ENCODE results near the gene CCSER1. TPM values are rescaled to one million over a fixed set of nuclear protein-coding genes. Genes with fewer than 3 reads are reported as not detected.

CCSER1 gene
- total RNA-seq, 2 experiments from 2014 or later = not detected

GRCh38 chr4:91031761-91032160, 904.6 kb downstream of the CCSER1 start:
- ChIA-PET POLR2A (no interaction called here), CTCF (ENCODE audit: unreplicated experiment) (no interaction called here)
- no peaks in the 10 kb centered on the region for H4K20me1 ChIP-seq (ENCODE audit: insufficient read depth, low read length)
- intact Hi-C loops (cut with micrococcal nuclease; ENCODE audit: unreplicated experiment) = no loop called here
- H3K4me3 ChIP-seq (ENCODE audit: low read depth, low read length, poor library complexity, severe bottlenecking) = no peak overlapping the region
- no peak for TF ChIP-seq EZH2phosphoT487 (IDR thresholded peaks at IDR 0.05; ENCODE audit: borderline replicate concordance, low read depth, low read length)
- TF ChIP-seq, protein P1, sequence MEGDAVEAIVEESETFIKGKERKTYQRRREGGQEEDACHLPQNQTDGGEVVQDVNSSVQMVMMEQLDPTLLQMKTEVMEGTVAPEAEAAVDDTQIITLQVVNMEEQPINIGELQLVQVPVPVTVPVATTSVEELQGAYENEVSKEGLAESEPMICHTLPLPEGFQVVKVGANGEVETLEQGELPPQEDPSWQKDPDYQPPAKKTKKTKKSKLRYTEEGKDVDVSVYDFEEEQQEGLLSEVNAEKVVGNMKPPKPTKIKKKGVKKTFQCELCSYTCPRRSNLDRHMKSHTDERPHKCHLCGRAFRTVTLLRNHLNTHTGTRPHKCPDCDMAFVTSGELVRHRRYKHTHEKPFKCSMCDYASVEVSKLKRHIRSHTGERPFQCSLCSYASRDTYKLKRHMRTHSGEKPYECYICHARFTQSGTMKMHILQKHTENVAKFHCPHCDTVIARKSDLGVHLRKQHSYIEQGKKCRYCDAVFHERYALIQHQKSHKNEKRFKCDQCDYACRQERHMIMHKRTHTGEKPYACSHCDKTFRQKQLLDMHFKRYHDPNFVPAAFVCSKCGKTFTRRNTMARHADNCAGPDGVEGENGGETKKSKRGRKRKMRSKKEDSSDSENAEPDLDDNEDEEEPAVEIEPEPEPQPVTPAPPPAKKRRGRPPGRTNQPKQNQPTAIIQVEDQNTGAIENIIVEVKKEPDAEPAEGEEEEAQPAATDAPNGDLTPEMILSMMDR (conservative IDR thresholded peaks at IDR 0.05; ENCODE audit: low read length) = no peak
- no peak overlapping the region for H2AFZ ChIP-seq (ENCODE audit: low read length)
- no peak overlapping the region for H3K4me2 ChIP-seq (ENCODE audit: low read length)
- H3K4me1 ChIP-seq (ENCODE audit: insufficient read depth, low read length, poor library complexity, severe bottlenecking) = no peaks in the 10 kb centered on the region
- H3K36me3 ChIP-seq (ENCODE audit: insufficient read depth, low read length) = no peaks in the 10 kb centered on the region
- no TSS peak for BruUV-seq (replicated peaks)
- H3K27ac ChIP-seq (ENCODE audit: low read depth, low read length, poor library complexity, severe bottlenecking) = no peak overlapping the region
- H3K9me3 ChIP-seq (ENCODE audit: low read length) = no peaks in the 10 kb centered on the region
- H3K79me2 ChIP-seq (ENCODE audit: insufficient read depth, low read depth, low read length) = no peaks in the 10 kb centered on the region
- H3K9me2 ChIP-seq (ENCODE audit: insufficient read depth, low read length) = no peaks in the 10 kb centered on the region
- DNase-seq (ENCODE audit: low spot score) = no peak

GRCh38 chr4:91032725-91033445, 905.7 kb downstream of the CCSER1 start:
- Histone ChIP-seq H3K36me3 (ENCODE audit: insufficient read depth, low read length) (no peaks in the 10 kb centered on the region), H3K9me2 (ENCODE audit: insufficient read depth, low read length) (no peaks in the 10 kb centered on the region), H2AFZ (ENCODE audit: low read length) (no peak overlapping the region), H3K4me2 (ENCODE audit: low read length) (no peak overlapping the region), H3K79me2 (ENCODE audit: insufficient read depth, low read depth, low read length) (no peaks in the 10 kb centered on the region), H3K9me3 (ENCODE audit: low read length) (no peaks in the 10 kb centered on the region), H3K4me3 (ENCODE audit: low read depth, low read length, poor library complexity, severe bottlenecking) (no peak overlapping the region), H3K4me1 (ENCODE audit: insufficient read depth, low read length, poor library complexity, severe bottlenecking) (no peaks in the 10 kb centered on the region), H3K27ac (ENCODE audit: low read depth, low read length, poor library complexity, severe bottlenecking) (no peak overlapping the region), H4K20me1 (ENCODE audit: insufficient read depth, low read length) (no peaks in the 10 kb centered on the region)
- POLR2A ChIA-PET = no interaction called here
- TF ChIP-seq, protein P1 (conservative IDR thresholded peaks at IDR 0.05; ENCODE audit: low read length) = no peak
- TF ChIP-seq EZH2phosphoT487 (IDR thresholded peaks at IDR 0.05; ENCODE audit: borderline replicate concordance, low read depth, low read length) = no peak
- CTCF ChIA-PET (ENCODE audit: unreplicated experiment) = no interaction called here
- intact Hi-C loops (cut with micrococcal nuclease; ENCODE audit: unreplicated experiment) = no loop called here
- no TSS peak for BruUV-seq (replicated peaks)
- DNase-seq (ENCODE audit: low spot score) = no peak

DNA sequence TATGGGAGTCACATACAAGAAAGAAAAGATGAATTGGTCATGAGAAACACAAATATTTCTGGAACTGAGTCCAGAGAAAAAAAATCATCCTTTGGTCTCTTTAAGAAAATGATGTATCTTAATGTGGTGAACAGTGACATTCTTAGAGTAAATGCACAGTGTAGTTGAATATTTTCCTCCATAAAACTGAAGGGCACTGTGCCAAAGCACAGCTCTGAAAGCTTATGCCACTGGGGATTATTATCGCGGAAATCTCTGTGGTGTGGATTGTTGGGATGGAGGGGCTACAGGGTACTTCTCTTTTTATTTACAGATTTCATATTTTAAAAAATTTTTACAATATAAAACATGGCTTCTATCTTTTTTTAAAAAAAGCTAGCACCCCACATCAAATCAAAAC, 908.1 kb downstream of the CCSER1 start:
- Histone ChIP-seq H4K20me1 (ENCODE audit: insufficient read depth, low read length) (no peaks in the 10 kb centered on the region), H3K79me2 (ENCODE audit: insufficient read depth, low read depth, low read length) (no peaks in the 10 kb centered on the region), H3K36me3 (ENCODE audit: insufficient read depth, low read length) (no peaks in the 10 kb centered on the region), H3K9me2 (ENCODE audit: insufficient read depth, low read length) (no peaks in the 10 kb centered on the region), H3K9me3 (ENCODE audit: low read length) (no peaks in the 10 kb centered on the region), H3K27ac (ENCODE audit: low read depth, low read length, poor library complexity, severe bottlenecking) (no peak overlapping the region), H2AFZ (ENCODE audit: low read length) (no peak overlapping the region), H3K4me3 (ENCODE audit: low read depth, low read length, poor library complexity, severe bottlenecking) (no peak overlapping the region), H3K4me1 (ENCODE audit: insufficient read depth, low read length, poor library complexity, severe bottlenecking) (no peaks in the 10 kb centered on the region), H3K4me2 (ENCODE audit: low read length) (no peak overlapping the region)
- ChIA-PET CTCF (ENCODE audit: unreplicated experiment) (no interaction called here), POLR2A (interaction anchor here (1.2 kb wide), 1 partner anchor 17 kb away, joined by 3 read pairs; no protein-coding TSS in a partner anchor)
- DNase-seq (ENCODE audit: low spot score) = no peak
- TF ChIP-seq EZH2phosphoT487 (IDR thresholded peaks at IDR 0.05; ENCODE audit: borderline replicate concordance, low read depth, low read length) = no peak
- TF ChIP-seq, protein P1 (conservative IDR thresholded peaks at IDR 0.05; ENCODE audit: low read length) = no peak
- BruUV-seq (replicated peaks) = no TSS peak
- intact Hi-C loops (cut with micrococcal nuclease; ENCODE audit: unreplicated experiment) = no loop called here
